ENCODE results near the gene NRP1.

DNA sequence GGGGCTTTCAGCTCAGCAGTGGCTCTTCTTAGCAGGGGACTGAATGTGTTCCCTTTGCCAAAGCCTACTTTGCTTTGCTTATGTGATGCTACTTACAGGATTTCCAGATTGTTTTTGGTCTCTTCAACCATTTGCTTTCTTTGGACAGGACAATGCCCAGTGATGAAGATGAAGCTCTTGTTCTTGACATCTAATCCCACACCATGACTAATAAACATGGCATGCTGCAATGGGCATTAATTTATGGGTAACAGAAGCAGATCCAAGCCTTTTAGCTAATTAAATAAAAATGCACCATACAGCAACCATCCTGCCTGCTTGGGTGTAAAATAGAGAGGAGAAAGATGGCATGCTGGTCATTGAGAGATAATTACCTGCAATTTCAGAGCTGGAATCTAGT, 200.9 kb downstream of the NRP1 start:
- TF ChIP-seq, protein P1, sequence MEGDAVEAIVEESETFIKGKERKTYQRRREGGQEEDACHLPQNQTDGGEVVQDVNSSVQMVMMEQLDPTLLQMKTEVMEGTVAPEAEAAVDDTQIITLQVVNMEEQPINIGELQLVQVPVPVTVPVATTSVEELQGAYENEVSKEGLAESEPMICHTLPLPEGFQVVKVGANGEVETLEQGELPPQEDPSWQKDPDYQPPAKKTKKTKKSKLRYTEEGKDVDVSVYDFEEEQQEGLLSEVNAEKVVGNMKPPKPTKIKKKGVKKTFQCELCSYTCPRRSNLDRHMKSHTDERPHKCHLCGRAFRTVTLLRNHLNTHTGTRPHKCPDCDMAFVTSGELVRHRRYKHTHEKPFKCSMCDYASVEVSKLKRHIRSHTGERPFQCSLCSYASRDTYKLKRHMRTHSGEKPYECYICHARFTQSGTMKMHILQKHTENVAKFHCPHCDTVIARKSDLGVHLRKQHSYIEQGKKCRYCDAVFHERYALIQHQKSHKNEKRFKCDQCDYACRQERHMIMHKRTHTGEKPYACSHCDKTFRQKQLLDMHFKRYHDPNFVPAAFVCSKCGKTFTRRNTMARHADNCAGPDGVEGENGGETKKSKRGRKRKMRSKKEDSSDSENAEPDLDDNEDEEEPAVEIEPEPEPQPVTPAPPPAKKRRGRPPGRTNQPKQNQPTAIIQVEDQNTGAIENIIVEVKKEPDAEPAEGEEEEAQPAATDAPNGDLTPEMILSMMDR (IDR thresholded peaks at IDR 0.05), result no peak
- TF ChIP-seq, protein P2, sequence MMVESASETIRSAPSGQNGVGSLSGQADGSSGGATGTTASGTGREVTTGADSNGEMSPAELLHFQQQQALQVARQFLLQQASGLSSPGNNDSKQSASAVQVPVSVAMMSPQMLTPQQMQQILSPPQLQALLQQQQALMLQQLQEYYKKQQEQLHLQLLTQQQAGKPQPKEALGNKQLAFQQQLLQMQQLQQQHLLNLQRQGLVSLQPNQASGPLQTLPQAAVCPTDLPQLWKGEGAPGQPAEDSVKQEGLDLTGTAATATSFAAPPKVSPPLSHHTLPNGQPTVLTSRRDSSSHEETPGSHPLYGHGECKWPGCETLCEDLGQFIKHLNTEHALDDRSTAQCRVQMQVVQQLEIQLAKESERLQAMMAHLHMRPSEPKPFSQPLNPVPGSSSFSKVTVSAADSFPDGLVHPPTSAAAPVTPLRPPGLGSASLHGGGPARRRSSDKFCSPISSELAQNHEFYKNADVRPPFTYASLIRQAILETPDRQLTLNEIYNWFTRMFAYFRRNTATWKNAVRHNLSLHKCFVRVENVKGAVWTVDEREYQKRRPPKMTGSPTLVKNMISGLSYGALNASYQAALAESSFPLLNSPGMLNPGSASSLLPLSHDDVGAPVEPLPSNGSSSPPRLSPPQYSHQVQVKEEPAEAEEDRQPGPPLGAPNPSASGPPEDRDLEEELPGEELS (CRISPR knock-in tag; IDR thresholded peaks at IDR 0.05), result no peak
- TF ChIP-seq, protein P3, sequence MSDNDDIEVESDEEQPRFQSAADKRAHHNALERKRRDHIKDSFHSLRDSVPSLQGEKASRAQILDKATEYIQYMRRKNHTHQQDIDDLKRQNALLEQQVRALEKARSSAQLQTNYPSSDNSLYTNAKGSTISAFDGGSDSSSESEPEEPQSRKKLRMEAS (CRISPR knock-in tag; IDR thresholded peaks at IDR 0.05), result no peak
- TF ChIP-seq, protein P4, sequence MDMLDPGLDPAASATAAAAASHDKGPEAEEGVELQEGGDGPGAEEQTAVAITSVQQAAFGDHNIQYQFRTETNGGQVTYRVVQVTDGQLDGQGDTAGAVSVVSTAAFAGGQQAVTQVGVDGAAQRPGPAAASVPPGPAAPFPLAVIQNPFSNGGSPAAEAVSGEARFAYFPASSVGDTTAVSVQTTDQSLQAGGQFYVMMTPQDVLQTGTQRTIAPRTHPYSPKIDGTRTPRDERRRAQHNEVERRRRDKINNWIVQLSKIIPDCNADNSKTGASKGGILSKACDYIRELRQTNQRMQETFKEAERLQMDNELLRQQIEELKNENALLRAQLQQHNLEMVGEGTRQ (CRISPR knock-in tag; IDR thresholded peaks at IDR 0.05), result no peak
- no peak for TF ChIP-seq ELF4 (CRISPR knock-in tag; IDR thresholded peaks at IDR 0.05; ENCODE audit: low read depth)
- no peak for TF ChIP-seq ZBTB21 (CRISPR knock-in tag; IDR thresholded peaks at IDR 0.05; ENCODE audit: borderline replicate concordance)
- no peak for TF ChIP-seq SOX15 (CRISPR knock-in tag; IDR thresholded peaks at IDR 0.05)
- TF ChIP-seq, protein P5, sequence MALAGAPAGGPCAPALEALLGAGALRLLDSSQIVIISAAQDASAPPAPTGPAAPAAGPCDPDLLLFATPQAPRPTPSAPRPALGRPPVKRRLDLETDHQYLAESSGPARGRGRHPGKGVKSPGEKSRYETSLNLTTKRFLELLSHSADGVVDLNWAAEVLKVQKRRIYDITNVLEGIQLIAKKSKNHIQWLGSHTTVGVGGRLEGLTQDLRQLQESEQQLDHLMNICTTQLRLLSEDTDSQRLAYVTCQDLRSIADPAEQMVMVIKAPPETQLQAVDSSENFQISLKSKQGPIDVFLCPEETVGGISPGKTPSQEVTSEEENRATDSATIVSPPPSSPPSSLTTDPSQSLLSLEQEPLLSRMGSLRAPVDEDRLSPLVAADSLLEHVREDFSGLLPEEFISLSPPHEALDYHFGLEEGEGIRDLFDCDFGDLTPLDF (CRISPR knock-in tag; IDR thresholded peaks at IDR 0.05), result no peak

All from WTC11 (cell line).